H9 (cell line): ENCODE results near the gene MFSD6. TPM values are rescaled to one million over a fixed set of nuclear protein-coding genes. Genes with fewer than 3 reads are reported as not detected.

ENCODE experiments used
- DNase-seq: peaks from one replicate; pipeline ENCODE4 v3.0.0-alpha.2; 2017
- H2AFZ ChIP-seq: one replicate; pipeline ENCODE4 v1.6.1; 2013; ENCODE audit warnings: mild to moderate bottlenecking, low read length, control low read depth, moderate library complexity
- H2AK5ac ChIP-seq: 2 replicates; pipeline ENCODE4 v1.6.1; 2013; ENCODE audit warnings: low read length, control low read depth, mixed read lengths; ENCODE audit not compliant: insufficient read length
- H2BK120ac ChIP-seq: one replicate; pipeline ENCODE4 v1.6.1; 2013; ENCODE audit warnings: low read depth, mild to moderate bottlenecking, low read length, control low read depth, inconsistent platforms; ENCODE audit not compliant: poor library complexity, severe bottlenecking
- H2BK12ac ChIP-seq: 2 replicates; pipeline ENCODE4 v1.6.1; 2013; ENCODE audit warnings: low read length, control low read depth, mixed read lengths, low read depth; ENCODE audit not compliant: insufficient read length
- H2BK15ac ChIP-seq: 2 replicates; pipeline ENCODE4 v1.6.1; 2013; ENCODE audit warnings: low read depth, low read length, control low read depth
- H2BK20ac ChIP-seq: one replicate; pipeline ENCODE4 v1.6.1; 2013; ENCODE audit warnings: low read depth, mild to moderate bottlenecking, low read length, control low read depth, inconsistent platforms; ENCODE audit not compliant: poor library complexity, severe bottlenecking
- H2BK5ac ChIP-seq: 2 replicates; pipeline ENCODE4 v1.6.1; 2013; ENCODE audit warnings: low read length, control low read depth, mixed read lengths; ENCODE audit not compliant: insufficient read length
- H3K14ac ChIP-seq: 2 replicates; pipeline ENCODE4 v1.6.1; 2013; ENCODE audit warnings: low read length, control low read depth; ENCODE audit not compliant: insufficient read depth
- H3K18ac ChIP-seq: 2 replicates; pipeline ENCODE4 v1.6.1; 2013; ENCODE audit warnings: low read depth, mild to moderate bottlenecking, mixed read lengths, low read length, control low read depth; ENCODE audit not compliant: insufficient read length
- H3K23ac ChIP-seq: 2 replicates; pipeline ENCODE4 v1.6.1; 2013; ENCODE audit warnings: low read length, control low read depth, mixed read lengths, low read depth; ENCODE audit not compliant: insufficient read length
- H3K23me2 ChIP-seq: 2 replicates; pipeline ENCODE4 v1.6.1; 2013; ENCODE audit warnings: low read depth, mild to moderate bottlenecking, mixed read lengths, low read length, control low read depth; ENCODE audit not compliant: insufficient read length, poor library complexity, severe bottlenecking
- H3K27ac ChIP-seq: 2 replicates; pipeline ENCODE4 v1.5.1; 2013; ENCODE audit warnings: low read length, control low read depth, mixed read lengths, low read depth; ENCODE audit not compliant: insufficient read length
- H3K27me3 ChIP-seq: 2 replicates; pipeline ENCODE4 v1.6.1; 2013; ENCODE audit warnings: low read length, control low read depth, inconsistent platforms; ENCODE audit not compliant: insufficient read depth
- H3K4ac ChIP-seq: 2 replicates; pipeline ENCODE4 v1.6.1; 2013; ENCODE audit warnings: low read depth, mild to moderate bottlenecking, control low read depth, inconsistent platforms, low read length, moderate library complexity
- H3K4me1 ChIP-seq: 2 replicates; pipeline ENCODE4 v1.6.1; 2013; ENCODE audit warnings: low read length, control low read depth, inconsistent platforms; ENCODE audit not compliant: insufficient read depth
- H3K4me2 ChIP-seq: 2 replicates; pipeline ENCODE4 v1.6.1; 2013; ENCODE audit warnings: low read length, control low read depth, mixed read lengths; ENCODE audit not compliant: insufficient read length, insufficient read depth
- H3K56ac ChIP-seq: 2 replicates; pipeline ENCODE4 v1.6.1; 2013; ENCODE audit warnings: low read depth, mild to moderate bottlenecking, mixed read lengths, low read length, control low read depth; ENCODE audit not compliant: insufficient read length
- H3K79me1 ChIP-seq: 2 replicates; pipeline ENCODE4 v1.6.1; 2013; ENCODE audit warnings: low read depth, mild to moderate bottlenecking, moderate library complexity, low read length, control low read depth, inconsistent platforms; ENCODE audit not compliant: insufficient read depth, poor library complexity, severe bottlenecking
- H3K79me2 ChIP-seq: 2 replicates; pipeline ENCODE4 v1.6.1; 2013; ENCODE audit warnings: low read length, control low read depth, inconsistent platforms; ENCODE audit not compliant: insufficient read depth
- H3K9ac ChIP-seq: 2 replicates; pipeline ENCODE4 v1.6.1; 2013; ENCODE audit warnings: low read length, control low read depth, mixed read lengths; ENCODE audit not compliant: insufficient read length; ENCODE audit errors: extremely low read depth
- H3K9me3 ChIP-seq: one replicate; pipeline ENCODE4 v1.6.1; 2013; ENCODE audit warnings: low read depth, low read length, inconsistent platforms; ENCODE audit not compliant: control insufficient read depth
- H3T11ph ChIP-seq: one replicate; pipeline ENCODE4 v1.6.1; 2013; ENCODE audit warnings: mild to moderate bottlenecking, low read length, control low read depth, inconsistent platforms
- H4K20me1 ChIP-seq: one replicate; pipeline ENCODE4 v1.6.1; 2013; ENCODE audit not compliant: control insufficient read depth, insufficient read length, insufficient read depth
- H4K5ac ChIP-seq: 2 replicates; pipeline ENCODE4 v1.6.1; 2013; ENCODE audit warnings: low read depth, mild to moderate bottlenecking, mixed read lengths, low read length, control low read depth; ENCODE audit not compliant: insufficient read length
- H4K8ac ChIP-seq: replicated peaks from 2 replicates; pipeline ENCODE4 v1.6.1; 2013; ENCODE audit warnings: low read length, control low read depth, mixed read lengths, low read depth; ENCODE audit not compliant: insufficient read length
- H4K91ac ChIP-seq: 2 replicates; pipeline ENCODE4 v1.6.1; 2013; ENCODE audit warnings: low read depth, mild to moderate bottlenecking, moderate library complexity, mixed read lengths, low read length, control low read depth; ENCODE audit not compliant: insufficient read length
- H3K27ac Mint-ChIP-seq, 3 experiments: 2 replicates in 2 of 3; 3 replicates in 1 of 3; pipeline ENCODE4 v1.8.0; 2020 to 2021; ENCODE audit warnings: mixed read lengths in 3 of 3, mild to moderate bottlenecking in 1 of 3, moderate library complexity in 1 of 3
- H3K27me3 Mint-ChIP-seq: 2 replicates; pipeline ENCODE4 v1.8.0; 2021; ENCODE audit warnings: low read depth, mild to moderate bottlenecking, moderate library complexity, mixed read lengths
- H3K36me3 Mint-ChIP-seq, 3 experiments: 2 replicates in 2 of 3; 3 replicates in 1 of 3; pipeline ENCODE4 v1.8.0; 2020 to 2021; ENCODE audit warnings: low read depth in 3 of 3, mixed read lengths in 3 of 3; ENCODE audit not compliant: insufficient read depth in 1 of 3
- H3K4me1 Mint-ChIP-seq, 2 experiments: 2 replicates each; pipeline ENCODE4 v1.8.0; 2020; ENCODE audit warnings: mixed read lengths in 2 of 2
- H3K4me3 Mint-ChIP-seq, 2 experiments: 2 replicates in 1 of 2; 3 replicates in 1 of 2; pipeline ENCODE4 v1.8.0; 2020 to 2021; ENCODE audit warnings: mild to moderate bottlenecking in 2 of 2, mixed read lengths in 2 of 2, moderate library complexity in 1 of 2
- H3K9me3 Mint-ChIP-seq, 2 experiments: 2 replicates in 1 of 2; 3 replicates in 1 of 2; pipeline ENCODE4 v1.8.0; 2020; ENCODE audit warnings: mild to moderate bottlenecking in 2 of 2, mixed read lengths in 2 of 2, moderate library complexity in 1 of 2
- WGBS: extraction: QIAGEN DNeasy Blood & Tissue Kit; methylation state at CpG from one replicate; pipeline ENCODE4 v1.1.7; 2013; ENCODE audit warnings: missing lambda C conversion rate, low lambda C conversion rate, mixed read lengths; ENCODE audit not compliant: insufficient read length; ENCODE audit errors: extremely low coverage; 5-methylcytosine and 5-hydroxymethylcytosine counted together
- total RNA-seq: library from RNA; stranded (reverse); gene quantifications from 2 replicates; pipeline ENCODE4 v1.2.1, GENCODE V29; 2021
- TF ChIP-seq, protein P1 (sequence below): fragments of 200-600 bp; sonication (generic); conservative IDR thresholded peaks from 3 replicates; pipeline ENCODE4 v1.8.0; 2021; ENCODE audit warnings: antibody characterized with exemption, mild to moderate bottlenecking

The MFSD6 gene
- total RNA-seq, 1 experiment from 2014 or later = 4.0 TPM

DNA sequence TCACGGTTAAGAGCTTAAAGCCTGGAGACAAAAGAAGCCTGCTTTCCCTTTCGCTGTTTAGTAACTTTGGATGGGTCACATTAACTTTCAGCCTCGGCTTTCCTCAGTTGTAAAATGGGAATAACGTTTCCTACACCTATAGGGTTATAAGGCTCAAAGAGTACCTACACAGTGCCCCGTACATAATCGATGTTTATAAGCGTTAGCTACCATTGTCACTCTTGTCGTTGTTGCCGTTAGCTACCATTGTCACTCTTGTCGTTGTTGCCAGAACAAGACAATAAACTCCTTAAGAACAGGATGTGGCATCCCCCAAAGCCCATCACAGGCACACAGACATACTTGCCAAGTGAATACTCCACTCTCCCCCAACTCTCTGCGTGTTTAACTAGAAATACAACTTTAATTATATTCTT, 901 bp upstream of the MFSD6 start:
- no peak overlapping the region for H3K23ac ChIP-seq
- H3K23me2 ChIP-seq = peaks cover 8% of the 10 kb centered on the region
- no peak overlapping the region for H3K18ac ChIP-seq
- TF ChIP-seq, protein P1, sequence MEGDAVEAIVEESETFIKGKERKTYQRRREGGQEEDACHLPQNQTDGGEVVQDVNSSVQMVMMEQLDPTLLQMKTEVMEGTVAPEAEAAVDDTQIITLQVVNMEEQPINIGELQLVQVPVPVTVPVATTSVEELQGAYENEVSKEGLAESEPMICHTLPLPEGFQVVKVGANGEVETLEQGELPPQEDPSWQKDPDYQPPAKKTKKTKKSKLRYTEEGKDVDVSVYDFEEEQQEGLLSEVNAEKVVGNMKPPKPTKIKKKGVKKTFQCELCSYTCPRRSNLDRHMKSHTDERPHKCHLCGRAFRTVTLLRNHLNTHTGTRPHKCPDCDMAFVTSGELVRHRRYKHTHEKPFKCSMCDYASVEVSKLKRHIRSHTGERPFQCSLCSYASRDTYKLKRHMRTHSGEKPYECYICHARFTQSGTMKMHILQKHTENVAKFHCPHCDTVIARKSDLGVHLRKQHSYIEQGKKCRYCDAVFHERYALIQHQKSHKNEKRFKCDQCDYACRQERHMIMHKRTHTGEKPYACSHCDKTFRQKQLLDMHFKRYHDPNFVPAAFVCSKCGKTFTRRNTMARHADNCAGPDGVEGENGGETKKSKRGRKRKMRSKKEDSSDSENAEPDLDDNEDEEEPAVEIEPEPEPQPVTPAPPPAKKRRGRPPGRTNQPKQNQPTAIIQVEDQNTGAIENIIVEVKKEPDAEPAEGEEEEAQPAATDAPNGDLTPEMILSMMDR = no peak
- no peaks in the 10 kb centered on the region for H3K79me1 ChIP-seq
- peak; percentile 33 for DNase-seq
- no peak overlapping the region for H2BK15ac ChIP-seq
- Mint-ChIP-seq H3K27ac (no peak overlapping the region), H3K36me3 (no peaks in the 10 kb centered on the region), H3K4me1 (peaks cover 10 to 11% of the 10 kb centered on the region in 2 experiments), H3K27me3 (peaks cover 20% of the 10 kb centered on the region), H3K4me3 (peak overlapping the region; percentile 71 to 86), H3K9me3 (no peaks in the 10 kb centered on the region)
- H3K79me2 ChIP-seq = no peaks in the 10 kb centered on the region
- no peaks in the 10 kb centered on the region for H3K9me3 ChIP-seq
- no peak overlapping the region for H2BK12ac ChIP-seq
- H4K8ac ChIP-seq = no peak overlapping the region
- no peak overlapping the region for H3K9ac ChIP-seq
- WGBS = no CpG with 5 or more reads among the region's 11 CpGs
- no peak overlapping the region for H2BK120ac ChIP-seq
- H2AFZ ChIP-seq = no peak overlapping the region
- peak overlapping the region; percentile 87 for H3K4me2 ChIP-seq
- no peaks in the 10 kb centered on the region; the same call in 1 of the 2 replicates for H3K27me3 ChIP-seq
- no peaks in the 10 kb centered on the region for H4K20me1 ChIP-seq
- no peak overlapping the region for H2AK5ac ChIP-seq
- H3K14ac ChIP-seq = peak overlapping the region; percentile 21; the same call in 1 of the 2 replicates
- H2BK20ac ChIP-seq = no peak overlapping the region
- H4K5ac ChIP-seq = no peak overlapping the region
- H2BK5ac ChIP-seq = no peak overlapping the region
- no peak overlapping the region for H3K4ac ChIP-seq
- no peak overlapping the region for H3T11ph ChIP-seq
- no peak overlapping the region for H4K91ac ChIP-seq
- no peaks in the 10 kb centered on the region for H3K4me1 ChIP-seq
- no peak overlapping the region for H3K27ac ChIP-seq
- no peak overlapping the region for H3K56ac ChIP-seq
